HCT116 (cell line): ENCODE measurements around the gene FOXP1. TPM values are rescaled to one million over a fixed set of nuclear protein-coding genes. Genes with fewer than 3 reads are reported as not detected.

ENCODE experiments used
- ATAC-seq: fragments of 200-7000 bp; cut with Tn5 transposase; 2 replicates; pipeline ENCODE4 v1.9.1; 2020; ENCODE audit warnings: mild to moderate bottlenecking, moderate library complexity
- BruUV-seq: library from RNA; stranded (reverse); fragments of 400-500 nt; replicated peaks from 2 replicates; lab custom pipeline; 2021; lab: Mats Ljungman, UMichigan
- CTCF ChIA-PET: fragments of 300-600 bp; sonication (Branson Sonifier 250); formaldehyde crosslinking; loops from one replicate; lab custom pipeline; 2021; ENCODE audit warnings: antibody characterized with exemption; lab: Charles Lee
- POLR2A ChIA-PET: fragments of 300-600, 350-600 bp; sonication (Branson Sonifier 250); formaldehyde crosslinking; loops from one replicate; lab custom pipeline; 2021; ENCODE audit warnings: antibody characterized with exemption; lab: Charles Lee
- RAD21 ChIA-PET, 2 experiments: fragments of 300-600 bp; sonication (Branson Sonifier 250); formaldehyde crosslinking; loops; one replicate each; lab custom pipeline; 2023; ENCODE audit warnings: low total read pairs in 2 of 2; ENCODE audit not compliant: uncharacterized antibody in 2 of 2, unreplicated experiment in 2 of 2, low non-redundant PET in 1 of 2; lab: Charles Lee
- DNase-seq: peaks from one replicate; pipeline ENCODE4 v3.0.0-alpha.2; 2010; ENCODE audit warnings: low read depth, low spot score
- H2AFZ ChIP-seq: fragments of 200-600 bp; shearing (Covaris generic), sonication (generic); 2 replicates; pipeline ENCODE4 v1.6.1; 2017; ENCODE audit warnings: low read depth, mixed run types, mixed read lengths, antibody characterized with exemption, low read length; ENCODE audit not compliant: poor library complexity, severe bottlenecking
- H3K27ac ChIP-seq: 2 replicates; pipeline ENCODE4 v1.5.1; 2012; ENCODE audit warnings: low read depth, low read length
- H3K27me3 ChIP-seq: fragments of 200-600 bp; sonication (generic); 2 replicates; pipeline ENCODE4 v1.6.1; 2016; ENCODE audit warnings: mixed run types, low read length, mixed read lengths; ENCODE audit not compliant: insufficient read depth
- H3K36me3 ChIP-seq, 2 experiments: fragments of 200-500 bp in 1 of 2; fragments of 200-600 bp in 1 of 2; sonication (Bioruptor generic) in 1 of 2; sonication (generic) in 1 of 2; 2 replicates each; pipeline versions ENCODE4 v1.5.1 to v1.6.1; 2014 to 2016; ENCODE audit warnings: low read length in 2 of 2, inconsistent platforms in 1 of 2, mixed read lengths in 1 of 2, mixed run types in 1 of 2; ENCODE audit not compliant: insufficient read depth in 2 of 2, control insufficient read depth in 1 of 2
- H3K4me1 ChIP-seq, 2 experiments: fragments of 200-600 bp in 1 of 2; sonication (generic) in 1 of 2; 2 replicates each; pipeline versions ENCODE4 v1.5.1 to v1.6.1; 2012 to 2017; ENCODE audit warnings: low read length in 2 of 2, inconsistent platforms in 1 of 2, mild to moderate bottlenecking in 1 of 2, mixed read lengths in 1 of 2, mixed run types in 1 of 2, moderate library complexity in 1 of 2; ENCODE audit not compliant: insufficient read depth in 2 of 2, control insufficient read depth in 1 of 2
- H3K4me2 ChIP-seq: fragments of 200-600 bp; sonication (generic); 2 replicates; pipeline ENCODE4 v1.6.1; 2017; ENCODE audit warnings: mixed run types, low read length, mixed read lengths
- H3K4me3 ChIP-seq, 2 experiments: fragments of 200-600 bp in 1 of 2; sonication (generic) in 1 of 2; replicated peaks in 1 of 2; 2 replicates each; pipeline ENCODE4 v1.5.1; 2011 to 2016; ENCODE audit warnings: low read length in 2 of 2, control low read depth in 1 of 2, low read depth in 1 of 2, mild to moderate bottlenecking in 1 of 2, mixed read lengths in 1 of 2, mixed run types in 1 of 2
- H3K79me2 ChIP-seq: fragments of 200-600 bp; sonication (generic); 2 replicates; pipeline ENCODE4 v1.6.1; 2017; ENCODE audit warnings: mild to moderate bottlenecking, mixed run types, low read length, moderate library complexity, mixed read lengths; ENCODE audit not compliant: insufficient read depth
- H3K9ac ChIP-seq: fragments of 200-600 bp; sonication (generic); 2 replicates; pipeline ENCODE4 v1.6.1; 2016; ENCODE audit warnings: low read length, mixed read lengths
- H3K9me2 ChIP-seq: fragments of 200-600 bp; sonication (generic), shearing (Covaris generic); 2 replicates; pipeline ENCODE4 v1.6.1; 2017; ENCODE audit warnings: mixed run types, mild to moderate bottlenecking, moderate library complexity; ENCODE audit not compliant: insufficient read depth
- H3K9me3 ChIP-seq, 2 experiments: fragments of 200-500 bp in 1 of 2; fragments of 200-600 bp in 1 of 2; sonication (Bioruptor generic) in 1 of 2; sonication (generic) in 1 of 2; 2 replicates each; pipeline ENCODE4 v1.6.1; 2014 to 2017; ENCODE audit warnings: low read length in 2 of 2, mixed read lengths in 2 of 2, inconsistent platforms in 1 of 2, low read depth in 1 of 2, mild to moderate bottlenecking in 1 of 2, mixed run types in 1 of 2, moderate library complexity in 1 of 2; ENCODE audit not compliant: control insufficient read depth in 1 of 2, insufficient read depth in 1 of 2
- H4K20me1 ChIP-seq: fragments of 200-600 bp; sonication (generic), shearing (Covaris generic); 2 replicates; pipeline ENCODE4 v1.6.1; 2017; ENCODE audit warnings: mixed run types, mild to moderate bottlenecking, moderate library complexity; ENCODE audit not compliant: insufficient read depth
- CBX3 ChIP-seq: IDR thresholded peaks from 2 replicates; pipeline ENCODE4 v1.6.1; 2012; ENCODE audit warnings: low read depth
- ELF1 ChIP-seq: IDR thresholded peaks from 2 replicates; pipeline ENCODE4 v1.6.1; 2012; ENCODE audit warnings: low read depth, borderline replicate concordance
- EZH2 ChIP-seq: fragments of 200-600 bp; sonication (generic); IDR thresholded peaks from 2 replicates; pipeline ENCODE4 v1.6.1; 2017; ENCODE audit warnings: antibody characterized with exemption, mixed run types
- EZH2phosphoT487 ChIP-seq: fragments of 200-600 bp; IDR thresholded peaks from 2 replicates; pipeline ENCODE4 v1.6.1; 2018; ENCODE audit warnings: antibody characterized with exemption, borderline replicate concordance
- FOSL1 ChIP-seq: IDR thresholded peaks from 2 replicates; pipeline ENCODE4 v1.6.1; 2012; ENCODE audit warnings: low read depth
- JUND ChIP-seq: IDR thresholded peaks from 2 replicates; pipeline ENCODE4 v1.6.1; 2012
- POLR2A ChIP-seq: IDR thresholded peaks from 2 replicates; pipeline ENCODE4 v1.7.0; 2011; ENCODE audit warnings: borderline replicate concordance; ENCODE audit not compliant: insufficient read depth, insufficient read length; ENCODE audit errors: extremely low read depth
- POLR2AphosphoS5 ChIP-seq: IDR thresholded peaks from 2 replicates; pipeline ENCODE4 v1.6.1; 2011; ENCODE audit warnings: mild to moderate bottlenecking, low read depth, low read length, moderate library complexity
- SIN3A ChIP-seq: IDR thresholded peaks from 2 replicates; pipeline ENCODE4 v1.6.1; 2012; ENCODE audit warnings: low read depth
- SP1 ChIP-seq: IDR thresholded peaks from 2 replicates; pipeline ENCODE4 v1.6.1; 2012; ENCODE audit warnings: low read depth
- TCF7L2 ChIP-seq: IDR thresholded peaks from 2 replicates; pipeline ENCODE4 v1.7.0; 2011; ENCODE audit warnings: borderline replicate concordance, inconsistent platforms; ENCODE audit not compliant: insufficient read depth, insufficient read length; ENCODE audit errors: extremely low read depth
- YY1 ChIP-seq: IDR thresholded peaks from 2 replicates; pipeline ENCODE4 v1.6.1; 2011; ENCODE audit warnings: low read length, low read depth, moderate library complexity, mild to moderate bottlenecking; ENCODE audit not compliant: insufficient replicate concordance; ENCODE audit errors: extremely low read depth
- ZNF274 ChIP-seq: fragments of 200-500 bp; sonication (Bioruptor generic); IDR thresholded peaks from 2 replicates; pipeline ENCODE4 v1.6.1; 2014; ENCODE audit warnings: mild to moderate bottlenecking, low read depth, low read length, inconsistent platforms
- intact Hi-C: fragments of 100-400 bp; cut with micrococcal nuclease; formaldehyde crosslinking; loops from 2 replicates; pipeline ENCODE4 v1.10.0; 2022
- total RNA-seq: library from RNA; stranded (reverse); gene quantifications from one replicate; pipeline ENCODE4 v1.2.1, GENCODE V29; 2021; ENCODE audit not compliant: unreplicated experiment
- TF ChIP-seq, protein P1 (sequence below): IDR thresholded peaks from 2 replicates; pipeline ENCODE4 v1.6.1; 2012
- TF ChIP-seq, protein P2 (sequence below): IDR thresholded peaks from 2 replicates; pipeline ENCODE4 v1.6.1; 2012; ENCODE audit warnings: low read depth

Gene FOXP1
- total RNA-seq, 1 experiment from 2014 or later: 11.4 TPM

DNA sequence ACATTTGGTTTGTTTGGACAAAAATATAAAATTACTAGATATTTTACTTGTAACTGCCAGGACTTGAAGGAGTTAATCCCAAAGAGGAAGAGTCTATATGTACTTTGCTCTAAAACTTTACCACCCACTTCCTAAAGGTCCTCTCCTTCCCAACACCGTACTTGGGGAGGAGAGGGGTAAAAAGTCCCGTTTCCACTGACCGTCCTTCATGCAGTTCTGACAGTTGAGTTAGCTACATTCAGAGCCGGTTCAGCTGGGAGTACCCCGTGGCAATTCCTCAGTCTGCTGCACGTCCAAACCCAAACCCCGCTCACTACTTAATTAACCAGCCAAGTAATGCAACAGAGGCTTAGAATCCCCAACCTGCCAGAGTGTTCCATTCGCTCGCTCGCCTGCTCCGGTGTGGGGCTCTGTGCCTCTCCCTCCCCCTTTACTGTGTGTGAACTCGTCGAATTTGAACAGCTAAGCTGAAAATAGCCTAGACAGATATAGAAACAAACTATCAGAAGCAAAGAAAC is 519.7 kb downstream of the FOXP1 start:
- no peaks in the 10 kb centered on the region for H3K79me2 ChIP-seq
- intact Hi-C loops: no loop called here
- H3K36me3 ChIP-seq: no peaks in the 10 kb centered on the region
- no peaks in the 10 kb centered on the region for H4K20me1 ChIP-seq
- no peak overlapping the region for H3K9ac ChIP-seq
- ATAC-seq (no peak), DNase-seq (no peak)
- CTCF ChIA-PET: no interaction called here
- no peaks in the 10 kb centered on the region for H3K4me1 ChIP-seq
- RAD21 ChIA-PET: no interaction called here
- POLR2A ChIA-PET: no interaction called here
- TF ChIP-seq POLR2A (no peak), EZH2 (no peak), ZNF274 (no peak), ELF1 (no peak), CBX3 (no peak), POLR2AphosphoS5 (no peak), SIN3A (no peak), EZH2phosphoT487 (no peak)
- TF ChIP-seq, protein P1, sequence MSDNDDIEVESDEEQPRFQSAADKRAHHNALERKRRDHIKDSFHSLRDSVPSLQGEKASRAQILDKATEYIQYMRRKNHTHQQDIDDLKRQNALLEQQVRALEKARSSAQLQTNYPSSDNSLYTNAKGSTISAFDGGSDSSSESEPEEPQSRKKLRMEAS: no peak
- no peaks in the 10 kb centered on the region for H3K9me3 ChIP-seq
- H3K27me3 ChIP-seq: no peaks in the 10 kb centered on the region
- no peaks in the 10 kb centered on the region for H3K9me2 ChIP-seq
- H2AFZ ChIP-seq: no peak overlapping the region
- no TSS peak for BruUV-seq
- no peak overlapping the region for H3K27ac ChIP-seq
- no peak overlapping the region for H3K4me2 ChIP-seq
- no peak overlapping the region for H3K4me3 ChIP-seq

DNA sequence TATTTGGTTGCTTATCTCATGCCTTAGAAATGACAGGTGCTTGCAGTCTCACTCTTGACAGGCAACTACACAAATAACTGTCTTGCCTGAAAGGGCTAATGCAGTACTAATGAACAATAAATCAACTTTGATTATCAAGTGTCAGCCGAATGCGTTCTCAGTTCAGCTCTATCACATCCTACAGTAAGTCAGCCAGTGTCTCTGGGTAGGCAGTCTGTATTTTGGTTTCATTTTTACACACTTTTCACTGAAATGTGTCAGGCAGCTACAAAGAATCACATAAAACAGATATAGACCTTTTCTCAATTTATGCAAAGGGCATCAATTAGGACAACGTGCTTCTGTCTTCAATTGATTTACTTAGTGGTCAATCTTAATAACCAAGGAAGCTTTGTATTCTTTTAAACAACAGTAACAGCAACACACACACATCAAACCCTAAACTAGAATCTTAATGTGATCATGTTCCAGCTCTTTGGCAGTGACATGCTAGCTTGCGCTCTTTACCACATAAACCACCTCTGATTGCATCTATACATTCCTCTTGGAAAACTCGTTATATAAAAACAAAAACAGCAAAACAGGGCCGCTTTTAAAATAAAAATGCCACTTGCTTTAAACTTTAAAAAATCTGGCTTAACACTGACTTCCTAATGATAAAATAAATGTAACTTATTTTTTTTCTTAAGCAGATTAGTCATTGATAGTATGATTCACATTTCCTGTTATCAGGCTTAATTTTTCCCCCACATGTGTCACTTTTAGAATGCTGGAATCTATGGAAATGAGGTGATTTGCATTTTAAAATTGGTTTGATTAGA is 520.4 kb downstream of the FOXP1 start:
- H3K9me2 ChIP-seq: no peaks in the 10 kb centered on the region
- no peaks in the 10 kb centered on the region for H3K79me2 ChIP-seq
- no peaks in the 10 kb centered on the region for H3K4me1 ChIP-seq
- H4K20me1 ChIP-seq: no peaks in the 10 kb centered on the region
- H3K36me3 ChIP-seq: no peaks in the 10 kb centered on the region
- intact Hi-C loops: no loop called here
- H3K27me3 ChIP-seq: no peaks in the 10 kb centered on the region
- H3K9me3 ChIP-seq: no peaks in the 10 kb centered on the region
- ChIA-PET RAD21 (no interaction called here), POLR2A (no interaction called here), CTCF (no interaction called here)
- DNase-seq (no peak), ATAC-seq (no peak)
- H3K9ac ChIP-seq: no peak overlapping the region
- no TSS peak for BruUV-seq
- H3K4me3 ChIP-seq: no peak overlapping the region
- no peak overlapping the region for H3K4me2 ChIP-seq
- no peak overlapping the region for H3K27ac ChIP-seq
- no peak overlapping the region for H2AFZ ChIP-seq
- TF ChIP-seq, protein P2, sequence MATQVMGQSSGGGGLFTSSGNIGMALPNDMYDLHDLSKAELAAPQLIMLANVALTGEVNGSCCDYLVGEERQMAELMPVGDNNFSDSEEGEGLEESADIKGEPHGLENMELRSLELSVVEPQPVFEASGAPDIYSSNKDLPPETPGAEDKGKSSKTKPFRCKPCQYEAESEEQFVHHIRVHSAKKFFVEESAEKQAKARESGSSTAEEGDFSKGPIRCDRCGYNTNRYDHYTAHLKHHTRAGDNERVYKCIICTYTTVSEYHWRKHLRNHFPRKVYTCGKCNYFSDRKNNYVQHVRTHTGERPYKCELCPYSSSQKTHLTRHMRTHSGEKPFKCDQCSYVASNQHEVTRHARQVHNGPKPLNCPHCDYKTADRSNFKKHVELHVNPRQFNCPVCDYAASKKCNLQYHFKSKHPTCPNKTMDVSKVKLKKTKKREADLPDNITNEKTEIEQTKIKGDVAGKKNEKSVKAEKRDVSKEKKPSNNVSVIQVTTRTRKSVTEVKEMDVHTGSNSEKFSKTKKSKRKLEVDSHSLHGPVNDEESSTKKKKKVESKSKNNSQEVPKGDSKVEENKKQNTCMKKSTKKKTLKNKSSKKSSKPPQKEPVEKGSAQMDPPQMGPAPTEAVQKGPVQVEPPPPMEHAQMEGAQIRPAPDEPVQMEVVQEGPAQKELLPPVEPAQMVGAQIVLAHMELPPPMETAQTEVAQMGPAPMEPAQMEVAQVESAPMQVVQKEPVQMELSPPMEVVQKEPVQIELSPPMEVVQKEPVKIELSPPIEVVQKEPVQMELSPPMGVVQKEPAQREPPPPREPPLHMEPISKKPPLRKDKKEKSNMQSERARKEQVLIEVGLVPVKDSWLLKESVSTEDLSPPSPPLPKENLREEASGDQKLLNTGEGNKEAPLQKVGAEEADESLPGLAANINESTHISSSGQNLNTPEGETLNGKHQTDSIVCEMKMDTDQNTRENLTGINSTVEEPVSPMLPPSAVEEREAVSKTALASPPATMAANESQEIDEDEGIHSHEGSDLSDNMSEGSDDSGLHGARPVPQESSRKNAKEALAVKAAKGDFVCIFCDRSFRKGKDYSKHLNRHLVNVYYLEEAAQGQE: no peak
- TF ChIP-seq JUND (no peak), FOSL1 (no peak), TCF7L2 (no peak), SIN3A (no peak), EZH2phosphoT487 (no peak), SP1 (no peak), POLR2A (no peak), EZH2 (no peak), YY1 (no peak)
